ENCODE measurements around the gene POLDIP3. TPM values are rescaled to one million over a fixed set of nuclear protein-coding genes. Genes with fewer than 3 reads are reported as not detected.

Gene POLDIP3
- total and polyA plus RNA-seq, 2 of the 4 experiments (the other 2 are of a cell fraction): 33.9 to 43.6 TPM

DNA sequence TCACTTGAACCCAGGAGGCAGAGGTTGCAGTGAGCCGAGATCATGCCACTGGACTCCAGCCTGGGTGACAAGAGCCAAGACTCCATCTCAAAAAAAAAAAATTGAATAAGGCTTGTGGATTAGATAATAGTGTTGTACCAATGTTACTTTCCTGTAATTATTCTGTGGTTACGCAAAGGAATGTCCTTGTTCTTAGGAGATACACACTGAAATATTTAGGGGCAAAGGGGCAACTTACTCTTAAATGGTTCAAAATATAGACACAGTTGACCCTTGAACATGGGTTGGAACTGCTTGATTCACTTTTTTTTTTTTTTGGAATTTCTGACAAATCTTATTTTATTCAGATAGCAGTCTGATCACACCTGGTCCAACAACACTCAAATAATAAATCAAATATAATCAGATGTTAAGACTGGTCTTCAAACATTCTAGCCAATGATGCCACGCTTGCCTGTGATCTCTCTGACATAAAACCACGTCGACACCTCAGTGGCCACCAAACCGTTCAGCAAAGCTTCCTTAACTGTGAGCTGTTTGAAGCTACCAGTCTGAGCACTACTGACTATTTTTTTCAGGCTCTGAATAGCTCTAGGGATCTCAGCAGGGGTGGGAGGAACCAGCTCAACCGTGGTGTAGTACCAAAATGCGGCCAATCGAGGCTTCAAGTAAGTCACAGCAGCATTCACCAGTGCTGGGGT, 25.0 kb upstream of the POLDIP3 start:
- no peak overlapping the region for H2BK15ac ChIP-seq (ENCODE audit: low read depth, low read length)
- ChIA-PET POLR2A (ENCODE audit: unreplicated experiment) (no interaction called here), CTCF (no interaction called here)
- peaks cover 25 to 73% of the 10 kb centered on the region in 2 experiments; a peak in 3 of 4 replicates for H3K79me1 ChIP-seq (ENCODE audit: low read depth in 1 of 2, low read length in 2 of 2)
- intact Hi-C loops (cut with micrococcal nuclease) (no loop called here), dilution Hi-C loops (cut with HindIII; ENCODE audit: low sequenced_read_pairs, unreplicated experiment) (no loop called here), in situ Hi-C loops (cut with MboI; ENCODE audit: low sequenced_read_pairs) (no loop called here)
- no peaks in the 10 kb centered on the region for H3K9me3 ChIP-seq (ENCODE audit: control insufficient read depth, insufficient read depth, low read length)
- H3K9ac ChIP-seq (ENCODE audit: low read depth, low read length): no peak overlapping the region
- no peak overlapping the region for H3K4ac ChIP-seq (ENCODE audit: low read depth, low read length)
- no peak overlapping the region for H4K8ac ChIP-seq (ENCODE audit: low read depth in 2 of 2, low read length in 2 of 2)
- no peak overlapping the region for H2BK5ac ChIP-seq (ENCODE audit: low read depth, low read length, poor library complexity, severe bottlenecking)
- no peak overlapping the region for H3K23ac ChIP-seq (ENCODE audit: low read depth, low read length)
- peaks cover 14% of the 10 kb centered on the region for H3K4me1 ChIP-seq (ENCODE audit: control insufficient read depth, insufficient read depth, low read length)
- BruUV-seq (replicated peaks): no TSS peak
- H4K91ac ChIP-seq (ENCODE audit: insufficient read depth, low read depth, low read length): no peak overlapping the region
- ATAC-seq (ENCODE audit: low read depth) (no peak), DNase-seq (no peak)
- H2BK120ac ChIP-seq (ENCODE audit: low read depth, low read length): no peak overlapping the region
- 90% methylated on average over 7 of the region's 9 CpGs; no CpG with 5 or more reads in 1 of the 2 experiments for WGBS, 2 experiments (ENCODE audit: extremely low coverage in 2 of 2, insufficient read length in 1 of 2)
- H3K27me3 ChIP-seq (ENCODE audit: control insufficient read depth, insufficient read depth, low read length): no peaks in the 10 kb centered on the region
- H2BK20ac ChIP-seq (ENCODE audit: low read depth, low read length): no peak overlapping the region
- no peak overlapping the region for H3K4me2 ChIP-seq (ENCODE audit: low read depth, low read length)
- peaks cover 27% of the 10 kb centered on the region for H3K9me1 ChIP-seq (ENCODE audit: insufficient read depth, low read length)
- H2AFZ ChIP-seq (replicated peaks; ENCODE audit: low read length, poor library complexity): no peak overlapping the region
- no peak overlapping the region for H3K18ac ChIP-seq (ENCODE audit: low read depth, low read length)
- H3K14ac ChIP-seq (replicated peaks; ENCODE audit: low read depth, low read length): no peak overlapping the region
- peaks cover 7% of the 10 kb centered on the region for H3K36me3 ChIP-seq (ENCODE audit: control insufficient read depth, insufficient read depth, low read length)
- H4K20me1 ChIP-seq (ENCODE audit: insufficient read depth, low read length): peaks cover 56% of the 10 kb centered on the region
- no peak overlapping the region for H3K56ac ChIP-seq (ENCODE audit: extremely low read depth, insufficient read depth, low read length)
- no peak overlapping the region for H2AK9ac ChIP-seq (replicated peaks; ENCODE audit: low read depth, low read length, poor library complexity)
- H2AK5ac ChIP-seq (ENCODE audit: low read depth, low read length): no peak overlapping the region
- TF ChIP-seq, protein P1, sequence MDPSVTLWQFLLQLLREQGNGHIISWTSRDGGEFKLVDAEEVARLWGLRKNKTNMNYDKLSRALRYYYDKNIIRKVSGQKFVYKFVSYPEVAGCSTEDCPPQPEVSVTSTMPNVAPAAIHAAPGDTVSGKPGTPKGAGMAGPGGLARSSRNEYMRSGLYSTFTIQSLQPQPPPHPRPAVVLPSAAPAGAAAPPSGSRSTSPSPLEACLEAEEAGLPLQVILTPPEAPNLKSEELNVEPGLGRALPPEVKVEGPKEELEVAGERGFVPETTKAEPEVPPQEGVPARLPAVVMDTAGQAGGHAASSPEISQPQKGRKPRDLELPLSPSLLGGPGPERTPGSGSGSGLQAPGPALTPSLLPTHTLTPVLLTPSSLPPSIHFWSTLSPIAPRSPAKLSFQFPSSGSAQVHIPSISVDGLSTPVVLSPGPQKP (IDR thresholded peaks at IDR 0.05; ENCODE audit: borderline replicate concordance, low read depth, low read length): no peak
- TF ChIP-seq, protein P2, sequence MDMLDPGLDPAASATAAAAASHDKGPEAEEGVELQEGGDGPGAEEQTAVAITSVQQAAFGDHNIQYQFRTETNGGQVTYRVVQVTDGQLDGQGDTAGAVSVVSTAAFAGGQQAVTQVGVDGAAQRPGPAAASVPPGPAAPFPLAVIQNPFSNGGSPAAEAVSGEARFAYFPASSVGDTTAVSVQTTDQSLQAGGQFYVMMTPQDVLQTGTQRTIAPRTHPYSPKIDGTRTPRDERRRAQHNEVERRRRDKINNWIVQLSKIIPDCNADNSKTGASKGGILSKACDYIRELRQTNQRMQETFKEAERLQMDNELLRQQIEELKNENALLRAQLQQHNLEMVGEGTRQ (IDR thresholded peaks at IDR 0.05; ENCODE audit: low read depth, low read length): no peak
- no peak for TF ChIP-seq CHD1 (IDR thresholded peaks at IDR 0.05; ENCODE audit: low read depth, low read length)
- TF ChIP-seq FOS (IDR thresholded peaks at IDR 0.05; ENCODE audit: low read depth, low read length): no peak
- TF ChIP-seq, protein P3, sequence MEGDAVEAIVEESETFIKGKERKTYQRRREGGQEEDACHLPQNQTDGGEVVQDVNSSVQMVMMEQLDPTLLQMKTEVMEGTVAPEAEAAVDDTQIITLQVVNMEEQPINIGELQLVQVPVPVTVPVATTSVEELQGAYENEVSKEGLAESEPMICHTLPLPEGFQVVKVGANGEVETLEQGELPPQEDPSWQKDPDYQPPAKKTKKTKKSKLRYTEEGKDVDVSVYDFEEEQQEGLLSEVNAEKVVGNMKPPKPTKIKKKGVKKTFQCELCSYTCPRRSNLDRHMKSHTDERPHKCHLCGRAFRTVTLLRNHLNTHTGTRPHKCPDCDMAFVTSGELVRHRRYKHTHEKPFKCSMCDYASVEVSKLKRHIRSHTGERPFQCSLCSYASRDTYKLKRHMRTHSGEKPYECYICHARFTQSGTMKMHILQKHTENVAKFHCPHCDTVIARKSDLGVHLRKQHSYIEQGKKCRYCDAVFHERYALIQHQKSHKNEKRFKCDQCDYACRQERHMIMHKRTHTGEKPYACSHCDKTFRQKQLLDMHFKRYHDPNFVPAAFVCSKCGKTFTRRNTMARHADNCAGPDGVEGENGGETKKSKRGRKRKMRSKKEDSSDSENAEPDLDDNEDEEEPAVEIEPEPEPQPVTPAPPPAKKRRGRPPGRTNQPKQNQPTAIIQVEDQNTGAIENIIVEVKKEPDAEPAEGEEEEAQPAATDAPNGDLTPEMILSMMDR (conservative IDR thresholded peaks at IDR 0.05; ENCODE audit: low read depth, low read length): no peak
- TF ChIP-seq SMC3 (IDR thresholded peaks at IDR 0.05; ENCODE audit: low read depth, low read length): no peak
- no peak for TF ChIP-seq MXI1 (IDR thresholded peaks at IDR 0.05; ENCODE audit: borderline replicate concordance, low read depth, low read length)
- TF ChIP-seq NFE2L2 (IDR thresholded peaks at IDR 0.05; ENCODE audit: low read depth, low read length): no peak
- no peak for TF ChIP-seq POLR2A (IDR thresholded peaks at IDR 0.05; ENCODE audit: low read depth, low read length)
- no peak for TF ChIP-seq RCOR1 (IDR thresholded peaks at IDR 0.05; ENCODE audit: insufficient replicate concordance, low read length)
- TF ChIP-seq MAFK (IDR thresholded peaks at IDR 0.05; ENCODE audit: low read depth, low read length): no peak
- no peak for TF ChIP-seq RAD21 (IDR thresholded peaks at IDR 0.05; ENCODE audit: low read length)
- no peak for TF ChIP-seq BHLHE40 (IDR thresholded peaks at IDR 0.05; ENCODE audit: low read depth, low read length)
- TF ChIP-seq MAZ (IDR thresholded peaks at IDR 0.05; ENCODE audit: borderline replicate concordance, low read depth, low read length): no peak
- no peak for TF ChIP-seq CEBPB (IDR thresholded peaks at IDR 0.05; ENCODE audit: low read depth, low read length)
- TF ChIP-seq RFX5 (IDR thresholded peaks at IDR 0.05; ENCODE audit: low read depth, low read length): no peak
- H4K5ac ChIP-seq (ENCODE audit: low read depth, low read length): no peak overlapping the region
- H3K27ac ChIP-seq (ENCODE audit: insufficient read depth, low read length): no peak overlapping the region
- no peak overlapping the region for H3K4me3 ChIP-seq (ENCODE audit: insufficient read depth, low read depth, low read length)
